ENCODE data around the gene ALDH2.
A peak's percentile ranks its signal among the peaks of the same experiment; 100 is the strongest.
"Not testable (repeated sequence)": the region's sequence is repeated elsewhere in the genome, so short reads cannot be mapped to it uniquely, and the experiment has no call there.

Gene ALDH2

DNA sequence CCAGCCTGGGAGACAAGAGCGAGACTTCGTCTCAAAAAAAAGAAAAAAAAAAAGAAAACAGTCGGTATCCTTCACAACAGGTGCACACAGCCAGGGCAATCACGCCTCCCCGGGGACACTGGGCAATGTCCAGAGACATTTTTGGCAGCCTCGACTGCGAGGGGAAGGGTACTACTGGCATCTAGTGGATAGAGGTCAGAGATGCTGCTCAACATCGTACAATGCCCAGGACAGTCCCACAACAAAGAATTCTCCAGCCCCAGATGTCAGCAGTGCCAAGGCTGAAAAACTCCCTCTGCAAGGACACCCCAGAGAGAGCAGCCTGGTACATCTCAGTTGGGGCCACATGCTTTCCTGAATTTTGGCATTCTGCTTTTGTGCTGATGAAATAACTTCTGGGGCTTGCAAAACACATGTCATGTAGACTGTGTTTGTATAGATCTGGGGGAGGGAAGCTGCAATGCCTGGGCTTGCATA, 21.5 kb downstream of the ALDH2 start:
- DNase-seq (ENCODE audit: low spot score), result peak; percentile 45

DNA sequence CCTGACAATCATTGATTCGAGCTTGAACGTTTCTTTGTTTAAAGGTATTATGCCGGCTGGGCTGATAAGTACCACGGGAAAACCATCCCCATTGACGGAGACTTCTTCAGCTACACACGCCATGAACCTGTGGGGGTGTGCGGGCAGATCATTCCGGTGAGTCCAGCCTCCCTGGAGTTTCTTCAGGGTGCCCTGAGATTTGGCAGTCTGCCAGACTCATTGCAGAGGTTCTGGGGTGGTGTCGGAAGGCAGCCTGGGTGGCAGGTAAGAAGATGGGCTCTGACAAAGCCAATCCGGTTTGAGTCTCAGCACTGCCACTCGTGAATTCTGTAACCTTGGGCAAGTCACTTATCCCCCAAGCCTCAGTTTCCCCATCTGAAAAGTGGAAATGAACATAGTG, 23.0 kb downstream of the ALDH2 start:
- no peak for DNase-seq (ENCODE audit: low spot score)

- peak; percentile 63 for DNase-seq (ENCODE audit: low spot score)
Measured at GRCh38 chr12:111791507-111791906, 24.8 kb downstream of the ALDH2 start.

GRCh38 chr12:111792155-111792855, 25.6 kb downstream of the ALDH2 start:
- peak; percentile 48 for DNase-seq (ENCODE audit: low spot score)

GRCh38 chr12:111792856-111793235, 26.1 kb downstream of the ALDH2 start:
- no peak for DNase-seq (ENCODE audit: low spot score)

DNA sequence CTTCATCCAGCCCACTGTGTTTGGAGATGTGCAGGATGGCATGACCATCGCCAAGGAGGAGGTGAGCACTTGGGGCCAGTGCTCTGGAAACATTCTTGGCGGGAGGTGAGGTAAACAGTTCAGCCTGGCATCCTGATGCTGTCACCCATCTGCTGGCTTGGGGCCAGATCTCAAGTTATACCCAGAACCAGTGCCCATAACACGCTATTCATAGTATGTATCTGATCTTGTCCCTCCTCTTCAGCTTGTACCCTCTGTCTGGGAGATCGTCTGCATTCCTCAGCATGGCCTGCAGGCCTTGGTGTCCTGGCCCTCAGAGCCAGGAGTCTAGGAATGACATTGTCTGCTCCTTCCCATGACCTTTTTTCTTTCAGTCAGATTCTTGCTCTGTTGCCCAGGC, 31.4 kb downstream of the ALDH2 start:
- DNase-seq (ENCODE audit: low spot score), result peak; percentile 62

- no peak for DNase-seq (ENCODE audit: low spot score)
Measured at GRCh38 chr12:111799758-111800157, 33.0 kb downstream of the ALDH2 start.

GRCh38 chr12:111803038-111803626, 36.4 kb downstream of the ALDH2 start:
- no peak for DNase-seq (ENCODE audit: low spot score)

DNA sequence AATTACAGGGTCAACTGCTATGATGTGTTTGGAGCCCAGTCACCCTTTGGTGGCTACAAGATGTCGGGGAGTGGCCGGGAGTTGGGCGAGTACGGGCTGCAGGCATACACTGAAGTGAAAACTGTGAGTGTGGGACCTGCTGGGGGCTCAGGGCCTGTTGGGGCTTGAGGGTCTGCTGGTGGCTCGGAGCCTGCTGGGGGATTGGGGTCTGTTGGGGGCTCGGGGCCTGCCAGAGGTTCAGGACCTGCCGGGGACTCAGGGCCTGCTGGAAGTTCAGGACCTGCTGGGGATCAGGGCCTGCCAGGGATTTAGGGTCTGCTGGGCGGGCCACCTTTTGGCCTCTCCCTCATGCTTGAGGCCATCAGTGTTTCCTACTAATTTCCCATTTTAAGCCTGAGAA, 37.1 kb downstream of the ALDH2 start:
- DNase-seq (ENCODE audit: low spot score), result no peak

GRCh38 chr12:111806304-111806703, 39.6 kb downstream of the ALDH2 start:
- DNase-seq (ENCODE audit: low spot score), result no peak

DNA sequence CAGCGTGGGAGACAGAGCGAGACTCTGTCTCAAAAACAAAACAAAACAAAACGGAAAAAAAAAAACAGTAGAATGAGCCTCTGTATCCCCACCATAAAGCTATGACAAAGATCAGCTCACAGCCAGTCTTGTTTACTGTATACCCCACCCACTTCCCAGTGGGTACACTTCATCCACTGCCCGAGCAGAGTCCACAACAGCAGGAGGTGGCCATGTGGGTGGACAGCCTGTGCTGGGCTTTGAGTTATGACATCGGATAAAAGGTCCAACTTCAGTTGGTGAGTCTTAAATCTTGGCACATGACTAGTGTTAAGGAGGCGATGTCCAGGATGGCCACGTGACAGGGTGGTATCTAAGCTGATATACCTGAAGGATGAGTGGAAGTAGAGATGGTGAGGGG, 40.5 kb downstream of the ALDH2 start:
- no peak for DNase-seq (ENCODE audit: low spot score)

- DNase-seq (ENCODE audit: low spot score), result peak; percentile 85
Measured at GRCh38 chr12:111812881-111813741, 46.4 kb downstream of the ALDH2 start.

DNA sequence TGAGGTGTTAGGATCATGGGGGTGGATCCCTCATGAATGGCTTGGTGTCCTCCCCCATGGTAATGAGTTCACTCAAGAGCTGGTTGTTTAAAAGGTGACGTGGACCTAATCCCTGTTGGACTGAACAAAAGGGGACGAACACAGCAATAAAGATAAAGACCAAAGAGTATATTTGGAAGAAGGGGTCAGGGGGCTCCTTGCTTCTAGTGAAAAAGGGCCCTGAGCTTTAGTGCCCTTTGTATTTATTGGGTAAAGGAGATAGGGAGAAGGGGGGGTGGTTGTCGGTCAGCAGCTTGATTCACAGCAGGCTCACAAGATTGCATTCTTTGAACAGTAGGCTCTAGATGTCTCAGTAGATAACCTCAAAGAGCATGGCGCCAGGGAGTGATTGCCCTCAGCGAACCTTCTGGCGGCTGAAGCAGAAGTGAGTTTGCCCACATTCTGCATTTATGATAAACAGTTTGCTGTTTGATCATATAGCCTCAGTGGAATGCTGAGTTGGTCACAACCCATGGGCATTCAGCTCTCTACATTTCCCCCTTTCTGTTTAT, 49.4 kb downstream of the ALDH2 start:
- DNase-seq (ENCODE audit: low spot score), result no peak

GRCh38 chr12:111816898-111817297, 50.2 kb downstream of the ALDH2 start:
- DNase-seq (ENCODE audit: low spot score), result not testable (repeated sequence)

GRCh38 chr12:111818340-111818739, 51.6 kb downstream of the ALDH2 start:
- DNase-seq (ENCODE audit: low spot score), result no peak

- DNase-seq (ENCODE audit: low spot score), result peak; percentile 9
Measured at GRCh38 chr12:111819191-111820158, 52.7 kb downstream of the ALDH2 start.

- DNase-seq (ENCODE audit: low spot score), result not testable (repeated sequence)
Measured at GRCh38 chr12:111820828-111821227, 54.1 kb downstream of the ALDH2 start.

- DNase-seq (ENCODE audit: low spot score), result no peak
Measured at GRCh38 chr12:111822886-111823285, 56.2 kb downstream of the ALDH2 start.

DNA sequence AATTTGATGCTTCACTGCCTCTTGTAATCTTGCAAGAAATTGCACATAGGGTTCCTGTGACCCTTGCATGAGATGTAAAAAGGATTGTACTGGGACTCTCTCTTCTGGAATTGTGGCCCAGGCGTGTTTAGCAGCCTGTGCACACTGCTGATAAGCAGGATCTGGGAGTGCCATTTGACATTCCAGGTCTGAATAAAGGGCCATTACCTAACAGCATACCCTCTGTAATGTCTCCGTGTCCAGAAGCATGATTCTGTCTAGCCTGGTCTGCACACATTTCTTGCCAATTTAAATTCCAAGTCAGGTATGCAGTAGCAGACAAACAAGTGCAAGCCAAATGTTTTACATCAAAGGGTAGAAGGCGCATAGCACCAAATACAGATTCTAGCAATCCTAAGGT, 57.2 kb downstream of the ALDH2 start:
- peak; percentile 15 for DNase-seq (ENCODE audit: low spot score)

DNA sequence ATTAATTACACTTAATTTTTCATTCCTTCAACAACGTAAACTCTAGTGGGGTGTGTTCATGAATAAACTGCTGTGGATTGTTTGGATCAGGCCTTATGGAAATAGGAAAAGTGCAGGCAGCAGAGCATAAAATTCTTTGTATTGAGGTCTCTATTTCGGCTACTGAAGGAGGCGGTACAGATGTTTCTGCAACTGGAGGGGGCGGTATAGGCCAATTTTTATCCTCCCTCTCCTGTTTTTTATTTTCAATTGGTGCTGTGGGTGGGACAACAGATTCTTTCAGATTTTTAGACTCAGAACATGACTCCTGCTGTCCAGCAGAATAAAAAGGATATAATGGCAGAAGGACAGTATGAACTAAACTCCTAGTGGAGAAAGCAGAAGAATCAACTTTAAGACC, 57.6 kb downstream of the ALDH2 start:
- not testable (repeated sequence) for DNase-seq (ENCODE audit: low spot score)

DNA sequence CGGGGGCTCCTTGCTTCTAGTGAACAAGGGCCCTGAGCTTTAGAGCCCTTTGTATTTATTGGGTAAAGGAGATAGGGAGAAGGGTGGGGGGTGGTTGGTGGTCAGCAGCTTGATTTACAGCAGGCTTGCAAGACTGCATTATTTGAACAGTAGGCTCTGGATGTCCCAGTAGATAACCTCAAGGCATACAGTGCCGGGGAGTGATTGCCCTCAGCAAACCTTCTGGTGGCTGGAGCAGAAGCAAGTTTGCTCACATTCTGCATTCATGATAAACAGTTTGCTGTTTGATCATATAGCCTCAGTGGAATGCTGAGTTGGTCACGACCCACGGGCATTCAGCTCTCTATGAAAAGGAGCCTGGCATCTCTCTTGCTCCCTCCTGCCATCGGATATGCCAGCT, 58.8 kb downstream of the ALDH2 start:
- DNase-seq (ENCODE audit: low spot score), result no peak

Data from kidney tubule cell (primary cell).